ENCODE measurements around the gene ZNHIT3.

Gene ZNHIT3

DNA sequence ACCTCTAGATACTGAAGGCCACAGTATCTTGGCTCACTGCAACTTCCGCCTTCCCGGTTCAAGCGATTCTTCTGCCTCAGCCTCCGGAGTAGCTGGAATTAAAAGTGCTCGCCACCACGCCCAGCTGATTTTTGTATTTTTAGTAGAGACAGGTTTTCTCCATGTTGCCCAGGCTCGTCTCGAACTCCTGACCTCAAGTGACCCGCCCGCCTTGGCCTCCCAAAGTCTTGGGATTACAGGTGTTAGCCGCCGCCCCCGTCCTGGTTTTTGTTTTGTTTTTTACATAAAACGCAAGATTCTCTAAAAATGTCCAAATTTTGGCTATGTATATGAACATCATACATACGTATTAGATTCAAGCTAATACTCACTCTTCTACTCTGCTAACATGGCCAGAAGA is 56.3 kb downstream of the ZNHIT3 start:
- Histone ChIP-seq H3K27me3 (ENCODE audit: insufficient read depth, low read length, poor library complexity, severe bottlenecking) (no peaks in the 10 kb centered on the region), H3K4me3 (ENCODE audit: low read length, poor library complexity, severe bottlenecking) (no peak overlapping the region), H3K9ac (ENCODE audit: low read depth, low read length, poor library complexity, severe bottlenecking) (no peak overlapping the region), H3K79me2 (ENCODE audit: insufficient read depth, low read length) (peaks cover 42% of the 10 kb centered on the region), H3K4me1 (ENCODE audit: insufficient read depth, low read length, poor library complexity, severe bottlenecking) (peaks cover 19% of the 10 kb centered on the region), H3K36me3 (ENCODE audit: insufficient read depth, low read length) (no peaks in the 10 kb centered on the region; the same call in 1 of the 2 replicates), H2AFZ (ENCODE audit: low read length) (no peak overlapping the region), H3K9me2 (replicated peaks; ENCODE audit: low read depth, low read length) (no peaks in the 10 kb centered on the region), H3K9me3 (ENCODE audit: insufficient read depth, low read depth, low read length) (no peaks in the 10 kb centered on the region), H3K4me2 (ENCODE audit: low read depth, low read length, poor library complexity, severe bottlenecking) (peak overlapping the region; percentile 77), H4K20me1 (ENCODE audit: insufficient read depth, low read length, poor library complexity, severe bottlenecking) (peaks cover 20% of the 10 kb centered on the region), H3F3A (ENCODE audit: low read depth) (peaks cover 14% of the 10 kb centered on the region; the same call in 1 of the 2 replicates)
- TF ChIP-seq EZH2phosphoT487 (IDR thresholded peaks at IDR 0.05; ENCODE audit: borderline replicate concordance), result no peak
- TF ChIP-seq, protein P1, sequence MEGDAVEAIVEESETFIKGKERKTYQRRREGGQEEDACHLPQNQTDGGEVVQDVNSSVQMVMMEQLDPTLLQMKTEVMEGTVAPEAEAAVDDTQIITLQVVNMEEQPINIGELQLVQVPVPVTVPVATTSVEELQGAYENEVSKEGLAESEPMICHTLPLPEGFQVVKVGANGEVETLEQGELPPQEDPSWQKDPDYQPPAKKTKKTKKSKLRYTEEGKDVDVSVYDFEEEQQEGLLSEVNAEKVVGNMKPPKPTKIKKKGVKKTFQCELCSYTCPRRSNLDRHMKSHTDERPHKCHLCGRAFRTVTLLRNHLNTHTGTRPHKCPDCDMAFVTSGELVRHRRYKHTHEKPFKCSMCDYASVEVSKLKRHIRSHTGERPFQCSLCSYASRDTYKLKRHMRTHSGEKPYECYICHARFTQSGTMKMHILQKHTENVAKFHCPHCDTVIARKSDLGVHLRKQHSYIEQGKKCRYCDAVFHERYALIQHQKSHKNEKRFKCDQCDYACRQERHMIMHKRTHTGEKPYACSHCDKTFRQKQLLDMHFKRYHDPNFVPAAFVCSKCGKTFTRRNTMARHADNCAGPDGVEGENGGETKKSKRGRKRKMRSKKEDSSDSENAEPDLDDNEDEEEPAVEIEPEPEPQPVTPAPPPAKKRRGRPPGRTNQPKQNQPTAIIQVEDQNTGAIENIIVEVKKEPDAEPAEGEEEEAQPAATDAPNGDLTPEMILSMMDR (conservative IDR thresholded peaks at IDR 0.05; ENCODE audit: low read length), result no peak

DNA sequence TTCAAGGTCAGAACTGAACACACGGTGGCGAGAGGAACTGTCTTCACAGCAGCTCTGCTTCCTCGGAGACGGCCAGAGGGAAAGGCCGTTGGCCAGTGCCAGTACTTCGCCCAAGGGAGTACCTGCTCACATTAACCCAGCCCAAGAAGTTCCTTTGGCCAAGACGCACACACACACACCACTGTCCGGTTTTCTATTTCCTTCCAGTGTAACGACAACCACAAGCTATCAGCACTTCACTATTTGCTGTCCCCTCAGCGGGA is 57.5 kb downstream of the ZNHIT3 start:
- H4K20me1 ChIP-seq (ENCODE audit: insufficient read depth, low read length, poor library complexity, severe bottlenecking), result peaks cover 32% of the 10 kb centered on the region
- H3K9me2 ChIP-seq (replicated peaks; ENCODE audit: low read depth, low read length), result no peaks in the 10 kb centered on the region
- TF ChIP-seq, protein P1 (conservative IDR thresholded peaks at IDR 0.05; ENCODE audit: low read length), result peak; percentile 30
- TF ChIP-seq EZH2phosphoT487 (IDR thresholded peaks at IDR 0.05; ENCODE audit: borderline replicate concordance), result no peak
- peaks cover 54% of the 10 kb centered on the region for H3K79me2 ChIP-seq (ENCODE audit: insufficient read depth, low read length)
- H3K27me3 ChIP-seq (ENCODE audit: insufficient read depth, low read length, poor library complexity, severe bottlenecking), result no peaks in the 10 kb centered on the region
- peaks cover 27% of the 10 kb centered on the region for H3K4me1 ChIP-seq (ENCODE audit: insufficient read depth, low read length, poor library complexity, severe bottlenecking)
- H3K4me2 ChIP-seq (ENCODE audit: low read depth, low read length, poor library complexity, severe bottlenecking), result peak overlapping the region; percentile 77
- H2AFZ ChIP-seq (ENCODE audit: low read length), result peak overlapping the region; percentile 97
- peak overlapping the region; percentile 92 for H3K4me3 ChIP-seq (ENCODE audit: low read length, poor library complexity, severe bottlenecking)
- peak overlapping the region; percentile 98 for H3K9ac ChIP-seq (ENCODE audit: low read depth, low read length, poor library complexity, severe bottlenecking)
- H3K36me3 ChIP-seq (ENCODE audit: insufficient read depth, low read length), result no peaks in the 10 kb centered on the region
- H3F3A ChIP-seq (ENCODE audit: low read depth), result peaks cover 12% of the 10 kb centered on the region; the same call in 1 of the 2 replicates
- no peaks in the 10 kb centered on the region for H3K9me3 ChIP-seq (ENCODE audit: insufficient read depth, low read depth, low read length)

DNA sequence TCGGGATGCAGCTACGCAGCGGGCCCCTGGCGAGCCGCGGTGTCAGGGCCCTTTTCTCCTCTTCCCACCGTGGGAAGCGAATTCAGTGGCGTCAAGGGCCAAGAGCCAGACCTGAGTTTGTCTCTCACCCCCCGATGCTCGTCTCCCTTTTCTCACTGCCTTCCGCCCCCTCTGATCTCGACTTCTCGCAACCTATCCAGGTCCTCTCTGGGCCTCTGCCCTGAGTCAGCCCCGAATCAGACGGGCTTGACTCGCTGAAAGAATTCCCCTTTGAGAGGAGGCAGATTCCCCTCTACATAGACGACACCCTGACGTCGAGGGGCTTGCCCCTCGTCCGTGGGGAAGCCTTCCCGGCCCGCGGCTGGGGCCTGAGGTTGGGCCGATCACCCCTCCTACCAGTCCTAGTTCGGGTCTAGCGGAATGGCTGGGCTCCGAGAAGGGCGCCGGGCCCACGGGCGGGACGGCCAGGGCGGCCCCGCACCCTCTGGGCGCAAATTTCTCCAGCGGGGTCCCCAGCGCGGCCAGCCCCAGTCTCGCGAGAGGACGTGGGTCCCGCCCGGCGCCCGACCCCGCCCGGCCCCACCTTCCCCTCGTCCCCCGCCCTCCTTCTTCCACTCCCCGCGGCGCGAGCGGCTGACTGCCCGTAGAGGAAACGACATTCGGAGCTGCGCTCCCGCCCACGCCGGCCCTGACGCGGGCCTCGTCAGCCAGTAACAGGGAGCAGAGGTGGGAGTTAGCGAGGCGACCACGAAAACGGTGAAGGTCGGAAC is 58.0 kb downstream of the ZNHIT3 start, which contains the start of gene GGNBP2:
TSS of gene GGNBP2 (plus strand) at position 613 of the 770 bp plus-strand sequence. CDS start 806 bp downstream, outside the sequence.
- peaks cover 28% of the 10 kb centered on the region for H3K4me1 ChIP-seq (ENCODE audit: insufficient read depth, low read length, poor library complexity, severe bottlenecking)
- H2AFZ ChIP-seq (ENCODE audit: low read length), result peak within 1 kb of the TSS; percentile 97
- H3K79me2 ChIP-seq (ENCODE audit: insufficient read depth, low read length), result peaks cover 59% of the 10 kb centered on the region
- TF ChIP-seq, protein P1 (conservative IDR thresholded peaks at IDR 0.05; ENCODE audit: low read length), result no peak
- TF ChIP-seq EZH2phosphoT487 (IDR thresholded peaks at IDR 0.05; ENCODE audit: borderline replicate concordance), result no peak
- peak within 1 kb of the TSS; percentile 97 for H3K4me2 ChIP-seq (ENCODE audit: low read depth, low read length, poor library complexity, severe bottlenecking)
- H3K4me3 ChIP-seq (ENCODE audit: low read length, poor library complexity, severe bottlenecking), result peak within 1 kb of the TSS; percentile 99
- peak within 1 kb of the TSS; percentile 98 for H3K9ac ChIP-seq (ENCODE audit: low read depth, low read length, poor library complexity, severe bottlenecking)
- H3F3A ChIP-seq (ENCODE audit: low read depth), result peaks cover 12% of the 10 kb centered on the region; the same call in 1 of the 2 replicates
- H4K20me1 ChIP-seq (ENCODE audit: insufficient read depth, low read length, poor library complexity, severe bottlenecking), result peaks cover 36% of the 10 kb centered on the region
- H3K36me3 ChIP-seq (ENCODE audit: insufficient read depth, low read length), result no peaks in the 10 kb centered on the region
- no peaks in the 10 kb centered on the region for H3K27me3 ChIP-seq (ENCODE audit: insufficient read depth, low read length, poor library complexity, severe bottlenecking)
- H3K9me2 ChIP-seq (replicated peaks; ENCODE audit: low read depth, low read length), result no peaks in the 10 kb centered on the region
- no peaks in the 10 kb centered on the region for H3K9me3 ChIP-seq (ENCODE audit: insufficient read depth, low read depth, low read length)
